Muscle layer of colon (tissue), 2 donors: ENCODE measurements around the gene TRMT11.
"Not testable (repeated sequence)": the region's sequence is repeated elsewhere in the genome, so short reads cannot be mapped to it uniquely, and the experiment has no call there.

Experiments used
- H3K27ac ChIP-seq: one replicate; pipeline ENCODE4 v1.7.0; 2013; ENCODE audit warnings: low read depth, mild to moderate bottlenecking, low read length, moderate library complexity
- H3K27me3 ChIP-seq, 2 donors: one replicate each; pipeline ENCODE4 v1.7.0; 2013; ENCODE audit warnings: low read length in 2 of 2, mild to moderate bottlenecking in 2 of 2; ENCODE audit not compliant: insufficient read depth in 2 of 2, control insufficient read depth in 1 of 2
- H3K36me3 ChIP-seq: one replicate; pipeline ENCODE4 v1.7.0; 2013; ENCODE audit warnings: mild to moderate bottlenecking, low read length; ENCODE audit not compliant: insufficient read depth
- H3K4me1 ChIP-seq: one replicate; pipeline ENCODE4 v1.7.0; 2013; ENCODE audit warnings: mild to moderate bottlenecking, low read length; ENCODE audit not compliant: insufficient read depth
- H3K4me3 ChIP-seq, 2 donors: one replicate each; pipeline ENCODE4 v1.7.0; 2013; ENCODE audit warnings: low read length in 2 of 2, low read depth in 1 of 2, mild to moderate bottlenecking in 1 of 2, moderate library complexity in 1 of 2
- H3K9ac ChIP-seq: one replicate; pipeline ENCODE4 v1.7.0; 2013; ENCODE audit warnings: low read length
- H3K9me3 ChIP-seq: one replicate; pipeline ENCODE4 v1.7.0; 2013; ENCODE audit warnings: mild to moderate bottlenecking, low read length
- donor health status: abdominal sarcoma.
- donor health status: Adenocarcinoma of cecum.

Gene TRMT11

DNA sequence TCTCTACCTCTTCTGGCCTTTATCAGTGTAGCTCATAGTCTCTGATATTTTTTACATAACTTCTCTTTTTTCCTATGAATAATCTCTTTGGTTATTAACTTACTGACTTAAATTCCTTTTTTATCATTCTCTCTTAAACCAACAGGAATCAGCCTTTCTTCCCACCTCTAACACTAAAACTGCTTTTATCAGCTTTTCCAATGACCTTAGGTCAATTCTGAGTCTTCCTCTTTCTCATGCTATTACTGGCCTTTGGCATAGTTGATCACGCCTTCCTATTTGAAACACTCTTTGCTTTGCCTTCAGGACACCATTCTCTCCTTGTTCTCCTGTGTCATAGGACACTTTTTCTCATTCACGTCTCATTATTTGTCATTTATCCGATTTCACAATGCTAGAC, 37.9 kb upstream of the TRMT11 start:
- Histone ChIP-seq H3K4me3 (no peak overlapping the region), H3K36me3 (no peaks in the 10 kb centered on the region), H3K4me1 (peaks cover 5% of the 10 kb centered on the region), H3K27ac (no peak overlapping the region), H3K27me3 (no peaks in the 10 kb centered on the region), H3K9ac (no peak overlapping the region), H3K9me3 (no peaks in the 10 kb centered on the region)

DNA sequence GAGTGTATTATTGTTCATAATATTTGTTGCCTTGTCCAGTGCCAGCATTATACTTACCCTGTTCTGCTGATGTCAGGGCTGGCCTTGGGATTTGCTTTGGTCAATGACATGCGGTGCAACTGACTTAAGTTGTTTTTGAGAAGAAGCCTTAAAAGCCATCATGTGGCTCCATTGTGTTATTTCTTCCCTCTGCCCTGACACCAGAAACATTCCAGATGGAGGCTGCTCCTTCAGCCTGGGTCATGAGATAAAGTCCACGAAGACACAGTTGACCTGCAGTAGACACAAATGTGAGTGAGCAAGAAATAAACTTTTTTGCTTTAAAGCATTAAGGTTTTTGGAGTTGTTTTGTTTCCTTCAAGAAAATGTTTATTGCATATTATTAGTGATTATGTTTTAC, 37.3 kb upstream of the TRMT11 start:
- Histone ChIP-seq H3K36me3 (no peaks in the 10 kb centered on the region), H3K27ac (no peak overlapping the region), H3K9me3 (no peaks in the 10 kb centered on the region), H3K9ac (no peak overlapping the region), H3K4me3 (no peak overlapping the region), H3K27me3 (no peaks in the 10 kb centered on the region), H3K4me1 (peaks cover 5% of the 10 kb centered on the region)

DNA sequence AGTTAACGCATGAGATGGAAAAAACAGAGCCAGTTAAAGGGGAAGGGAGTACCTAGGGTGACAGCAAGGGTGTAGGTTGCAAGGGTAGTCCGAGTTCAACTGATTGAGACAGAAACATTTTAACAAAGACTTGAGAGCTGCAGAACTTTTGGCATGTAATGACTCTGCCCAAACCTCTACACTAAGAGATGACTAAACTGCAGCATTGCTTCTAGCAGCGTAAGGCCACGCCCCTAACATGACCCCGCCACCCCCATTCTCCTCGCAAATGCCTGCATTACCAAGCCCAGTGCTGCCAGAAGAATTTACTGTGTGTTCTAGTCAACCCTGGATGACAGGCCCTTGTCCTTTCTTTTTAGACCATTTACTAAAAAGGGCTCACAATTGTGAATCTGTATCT, 36.0 kb upstream of the TRMT11 start:
- H3K4me3 ChIP-seq = no peak overlapping the region
- no peaks in the 10 kb centered on the region for H3K27me3 ChIP-seq
- H3K4me1 ChIP-seq = no peaks in the 10 kb centered on the region
- H3K9ac ChIP-seq = no peak overlapping the region
- H3K27ac ChIP-seq = no peak overlapping the region
- no peaks in the 10 kb centered on the region for H3K9me3 ChIP-seq
- no peaks in the 10 kb centered on the region for H3K36me3 ChIP-seq

DNA sequence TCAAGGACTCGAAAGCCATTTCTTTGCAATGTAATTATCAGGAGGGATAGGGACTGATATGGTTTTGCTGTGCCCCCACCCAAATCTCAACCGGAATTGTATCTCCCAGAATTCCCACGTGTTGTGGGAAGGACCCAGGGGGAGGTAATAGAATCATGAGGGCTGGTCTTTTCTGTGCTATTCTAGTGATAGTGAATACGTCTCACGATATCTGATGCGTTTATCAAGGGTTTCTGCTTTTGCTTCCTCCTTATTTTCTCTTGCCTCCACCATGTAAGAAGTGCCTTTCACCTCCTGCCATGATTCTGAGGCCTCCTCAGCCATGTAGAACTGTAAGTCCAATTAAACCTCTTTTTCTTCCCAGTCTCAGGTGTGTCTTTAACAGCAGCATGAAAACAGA, 35.6 kb upstream of the TRMT11 start:
- not testable (repeated sequence) for H3K4me1 ChIP-seq, H3K4me3 ChIP-seq, H3K9ac ChIP-seq, H3K9me3 ChIP-seq, H3K27ac ChIP-seq, H3K36me3 ChIP-seq, H3K27me3 ChIP-seq

DNA sequence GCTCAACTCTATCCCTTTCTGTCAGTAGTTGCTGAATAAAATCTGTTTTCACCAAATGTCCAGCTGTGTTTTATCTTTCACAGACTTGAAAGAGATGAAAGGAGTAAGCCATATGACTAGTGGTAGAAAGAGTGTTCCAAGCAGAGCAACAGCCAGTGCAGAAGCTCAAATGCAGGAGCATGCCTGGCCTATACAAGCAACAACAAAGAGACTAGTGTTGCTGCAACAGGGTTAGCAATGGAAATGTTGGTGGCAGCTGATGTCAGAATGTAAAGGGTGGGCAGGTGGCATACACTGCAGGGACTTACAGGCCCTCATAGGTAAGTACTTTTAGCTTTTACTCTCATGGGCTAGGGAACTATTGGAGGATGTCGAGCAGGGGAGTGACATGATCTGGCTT, 35.0 kb upstream of the TRMT11 start:
- H3K27ac ChIP-seq = no peak overlapping the region
- no peaks in the 10 kb centered on the region for H3K9me3 ChIP-seq
- H3K9ac ChIP-seq = no peak overlapping the region
- no peak overlapping the region for H3K4me3 ChIP-seq
- H3K4me1 ChIP-seq = peaks cover 4% of the 10 kb centered on the region
- no peaks in the 10 kb centered on the region for H3K36me3 ChIP-seq
- no peaks in the 10 kb centered on the region for H3K27me3 ChIP-seq

DNA sequence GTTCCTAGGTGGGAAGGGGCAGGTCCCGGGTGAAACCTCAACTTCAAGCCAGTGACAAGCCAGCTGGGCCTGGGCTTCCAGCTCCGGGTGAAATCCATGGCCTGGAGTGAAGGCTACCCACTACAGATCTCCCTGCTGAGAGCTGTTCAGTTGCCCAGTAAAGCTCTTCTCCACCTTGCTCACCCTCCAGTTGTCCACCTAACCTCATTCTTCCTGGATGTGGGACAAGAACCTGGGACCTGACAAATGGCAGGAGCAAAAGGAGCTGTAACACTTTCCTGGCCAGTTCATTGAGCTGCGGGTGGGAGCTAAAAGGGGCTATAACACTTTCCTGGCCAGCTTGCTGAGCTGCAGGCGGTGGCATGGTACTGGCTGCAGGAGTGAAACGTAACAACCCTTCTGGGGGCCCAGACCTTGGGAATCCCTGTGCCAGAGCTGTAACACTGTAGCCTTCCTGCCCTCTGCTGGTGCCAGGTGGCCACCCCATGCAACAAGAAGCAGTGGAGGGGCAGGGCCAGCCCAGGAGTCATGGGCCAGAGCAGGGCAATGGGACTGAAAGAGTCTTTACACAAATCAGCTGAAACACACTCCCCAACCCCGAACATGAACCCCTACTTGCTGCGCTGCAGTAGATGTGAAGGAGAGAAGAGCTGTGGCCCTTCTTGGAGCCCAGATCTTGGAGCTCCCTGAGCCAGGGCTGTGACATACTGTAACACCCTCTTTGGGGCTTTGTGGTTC, 33.4 kb upstream of the TRMT11 start:
- H3K4me1 ChIP-seq = peaks cover 6% of the 10 kb centered on the region
- no peaks in the 10 kb centered on the region for H3K36me3 ChIP-seq
- no peak overlapping the region for H3K27ac ChIP-seq
- no peaks in the 10 kb centered on the region for H3K27me3 ChIP-seq
- H3K9ac ChIP-seq = no peak overlapping the region
- no peaks in the 10 kb centered on the region for H3K9me3 ChIP-seq
- H3K4me3 ChIP-seq = no peak overlapping the region

DNA sequence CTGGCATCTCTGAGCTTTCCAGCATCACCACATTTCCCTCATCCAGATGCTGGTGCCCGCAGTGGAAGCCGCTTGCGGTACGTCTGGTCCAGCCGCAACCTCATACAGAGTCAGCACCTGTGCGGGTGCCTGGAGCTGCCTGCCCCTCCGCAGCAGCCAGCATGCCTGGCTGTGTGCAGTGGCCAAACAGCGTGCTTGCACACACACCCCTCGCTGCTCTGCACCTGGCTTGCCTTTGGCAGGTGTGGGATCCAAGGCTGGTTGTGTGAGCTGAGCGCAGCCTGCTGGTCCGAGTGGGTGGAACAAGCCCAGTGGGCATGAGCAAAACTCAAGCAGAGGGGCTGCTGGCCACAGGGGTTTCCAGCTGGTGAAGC, 32.9 kb upstream of the TRMT11 start:
- no peak overlapping the region for H3K9ac ChIP-seq
- H3K27me3 ChIP-seq = no peaks in the 10 kb centered on the region
- H3K36me3 ChIP-seq = no peaks in the 10 kb centered on the region
- no peak overlapping the region for H3K4me3 ChIP-seq
- no peak overlapping the region for H3K27ac ChIP-seq
- H3K9me3 ChIP-seq = no peaks in the 10 kb centered on the region
- H3K4me1 ChIP-seq = peaks cover 11% of the 10 kb centered on the region

DNA sequence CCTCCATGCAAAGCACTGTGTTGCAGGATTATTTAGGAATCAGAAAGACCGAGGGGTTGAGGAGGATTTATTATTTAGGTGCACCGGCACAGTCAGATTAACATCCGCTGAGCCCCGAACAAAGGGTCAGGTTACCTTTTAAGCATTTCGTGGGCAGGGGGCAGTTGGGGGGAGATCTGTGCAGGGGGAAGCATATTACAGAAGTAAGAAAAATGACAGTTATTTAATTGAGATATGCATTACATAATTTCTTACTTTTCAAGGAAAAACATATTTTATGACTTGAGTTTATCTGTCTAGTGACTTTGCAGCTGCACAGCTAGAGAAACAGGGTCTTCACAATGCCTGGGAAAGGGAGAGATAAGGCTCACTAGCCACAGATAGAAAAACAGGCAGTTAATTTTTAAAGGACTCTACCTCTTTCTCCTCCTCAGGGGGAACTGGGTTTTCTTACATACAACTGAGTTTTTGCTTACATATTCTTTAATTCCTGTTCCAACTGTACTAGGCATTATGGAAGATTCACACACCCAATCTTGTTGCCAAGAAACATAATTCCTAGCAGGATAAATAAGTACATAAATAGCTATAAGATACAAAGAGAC, 31.5 kb upstream of the TRMT11 start:
- Histone ChIP-seq H3K9ac (no peak overlapping the region), H3K4me1 (peaks cover 20% of the 10 kb centered on the region), H3K27ac (no peak overlapping the region), H3K27me3 (no peaks in the 10 kb centered on the region), H3K9me3 (no peaks in the 10 kb centered on the region), H3K36me3 (no peaks in the 10 kb centered on the region), H3K4me3 (no peak overlapping the region)

DNA sequence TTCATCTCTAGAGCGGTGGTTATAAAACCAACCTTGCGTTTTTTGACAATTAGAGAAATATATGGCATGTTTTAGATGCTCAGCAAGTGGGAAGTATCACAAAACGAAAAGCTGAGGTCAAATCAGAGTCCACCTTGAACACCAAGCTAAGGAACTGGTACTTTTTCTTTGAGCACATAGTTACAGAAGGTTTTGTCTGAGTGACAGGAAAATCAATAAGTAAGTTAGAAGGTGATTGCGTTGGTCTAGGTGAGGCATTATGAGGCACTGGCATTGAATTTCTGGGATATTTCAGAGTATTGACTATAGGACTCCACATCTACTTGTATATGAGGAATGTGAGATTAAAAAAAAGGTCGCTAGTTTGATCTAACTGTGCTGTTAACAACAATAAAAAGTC, 30.4 kb upstream of the TRMT11 start:
- Histone ChIP-seq H3K27ac (no peak overlapping the region), H3K9ac (peak overlapping the region; percentile 38), H3K36me3 (no peaks in the 10 kb centered on the region), H3K4me3 (peak overlapping the region in 1 of 2 donors; percentile 78), H3K27me3 (no peaks in the 10 kb centered on the region), H3K4me1 (peaks cover 20% of the 10 kb centered on the region), H3K9me3 (no peaks in the 10 kb centered on the region)

DNA sequence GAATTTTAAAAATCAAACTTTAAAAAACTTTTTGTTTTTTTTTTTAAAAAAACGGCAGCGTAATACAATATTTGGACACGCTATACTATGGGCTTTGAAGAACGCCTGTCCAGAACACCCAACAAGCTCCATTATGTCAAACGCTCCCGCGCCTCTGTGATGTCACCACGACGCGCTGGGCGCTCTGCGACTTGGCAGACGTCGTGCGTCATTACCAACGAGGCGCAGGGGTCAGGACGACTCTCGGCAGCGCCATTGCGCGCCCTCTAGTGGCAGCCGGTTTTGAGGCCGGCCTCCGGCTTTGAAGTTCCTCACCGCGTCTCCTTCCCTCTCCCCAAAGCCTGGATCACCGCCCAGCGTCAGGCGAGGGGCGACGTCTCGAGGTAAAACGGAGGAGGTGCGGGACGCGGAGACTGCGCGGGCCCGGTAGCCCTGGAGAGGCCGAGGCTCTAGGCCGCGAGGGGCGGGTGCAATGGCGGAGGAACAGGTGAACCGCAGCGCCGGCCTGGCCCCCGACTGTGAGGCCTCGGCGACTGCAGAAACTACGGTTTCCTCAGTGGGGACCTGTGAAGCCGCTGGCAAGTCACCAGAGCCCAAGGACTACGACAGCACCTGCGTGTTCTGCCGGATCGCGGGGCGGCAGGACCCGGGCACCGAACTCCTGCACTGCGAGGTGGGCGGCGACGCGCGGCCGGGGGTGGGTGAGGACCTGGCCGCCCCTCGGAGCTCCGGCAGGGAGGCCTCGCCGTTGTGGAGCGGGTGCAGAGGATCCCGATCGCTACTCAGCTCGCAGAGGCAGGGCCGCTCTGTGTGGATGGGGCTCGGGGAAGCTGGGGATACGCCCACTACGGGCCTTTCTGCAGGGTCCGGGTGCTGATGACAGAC, 29.6 kb upstream of the TRMT11 start, which contains the start of gene HINT3:
TSS of gene HINT3 (plus strand) at position 265 of the 885 bp plus-strand sequence. CDS start at position 473, 208 bp downstream.
- H3K4me3 ChIP-seq = peak within 1 kb of the TSS; percentile 78 to 93
- peak within 1 kb of the TSS; percentile 97 for H3K27ac ChIP-seq
- no peaks in the 10 kb centered on the region for H3K36me3 ChIP-seq
- no peaks in the 10 kb centered on the region for H3K9me3 ChIP-seq
- peak within 1 kb of the TSS; percentile 73 for H3K9ac ChIP-seq
- H3K4me1 ChIP-seq = peaks cover 20% of the 10 kb centered on the region
- no peaks in the 10 kb centered on the region for H3K27me3 ChIP-seq

DNA sequence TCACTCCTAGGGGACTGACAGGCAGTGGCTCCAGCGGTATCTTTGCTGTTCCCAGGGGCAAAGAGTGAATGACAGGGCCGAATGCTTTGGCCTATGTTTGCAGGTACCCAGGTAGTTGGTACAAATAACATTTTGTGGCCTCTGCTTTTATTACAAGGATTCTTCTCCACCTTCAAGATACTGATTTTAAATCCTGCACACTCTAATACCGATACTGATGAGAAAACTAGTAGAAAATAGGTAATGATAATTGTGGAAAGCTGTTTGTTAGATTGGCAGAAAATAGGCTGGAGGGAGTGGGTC, 29.0 kb upstream of the TRMT11 start:
- Histone ChIP-seq H3K4me1 (peaks cover 20% of the 10 kb centered on the region), H3K27ac (peak overlapping the region; percentile 97), H3K4me3 (peak overlapping the region; percentile 78 to 93), H3K9ac (peak overlapping the region; percentile 73), H3K36me3 (no peaks in the 10 kb centered on the region), H3K27me3 (no peaks in the 10 kb centered on the region), H3K9me3 (no peaks in the 10 kb centered on the region)
